ENCODE results near the gene HADHA.
"Not testable (repeated sequence)": the region's sequence is repeated elsewhere in the genome, so short reads cannot be mapped to it uniquely, and the experiment has no call there.

HADHA gene

GRCh38 chr2:26269571-26270158 lies 25.2 kb upstream of the HADHA start:
- TF ChIP-seq, protein P1, sequence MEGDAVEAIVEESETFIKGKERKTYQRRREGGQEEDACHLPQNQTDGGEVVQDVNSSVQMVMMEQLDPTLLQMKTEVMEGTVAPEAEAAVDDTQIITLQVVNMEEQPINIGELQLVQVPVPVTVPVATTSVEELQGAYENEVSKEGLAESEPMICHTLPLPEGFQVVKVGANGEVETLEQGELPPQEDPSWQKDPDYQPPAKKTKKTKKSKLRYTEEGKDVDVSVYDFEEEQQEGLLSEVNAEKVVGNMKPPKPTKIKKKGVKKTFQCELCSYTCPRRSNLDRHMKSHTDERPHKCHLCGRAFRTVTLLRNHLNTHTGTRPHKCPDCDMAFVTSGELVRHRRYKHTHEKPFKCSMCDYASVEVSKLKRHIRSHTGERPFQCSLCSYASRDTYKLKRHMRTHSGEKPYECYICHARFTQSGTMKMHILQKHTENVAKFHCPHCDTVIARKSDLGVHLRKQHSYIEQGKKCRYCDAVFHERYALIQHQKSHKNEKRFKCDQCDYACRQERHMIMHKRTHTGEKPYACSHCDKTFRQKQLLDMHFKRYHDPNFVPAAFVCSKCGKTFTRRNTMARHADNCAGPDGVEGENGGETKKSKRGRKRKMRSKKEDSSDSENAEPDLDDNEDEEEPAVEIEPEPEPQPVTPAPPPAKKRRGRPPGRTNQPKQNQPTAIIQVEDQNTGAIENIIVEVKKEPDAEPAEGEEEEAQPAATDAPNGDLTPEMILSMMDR (IDR thresholded peaks at IDR 0.05; ENCODE audit: low read depth, low read length), result no peak
- H3K4me3 ChIP-seq (ENCODE audit: low read depth, low read length), result no peak overlapping the region
- no peak for DNase-seq (ENCODE audit: low read depth, low spot score)
- in situ Hi-C loops (cut with HindIII; ENCODE audit: low sequenced_read_pairs), result no loop called here

DNA sequence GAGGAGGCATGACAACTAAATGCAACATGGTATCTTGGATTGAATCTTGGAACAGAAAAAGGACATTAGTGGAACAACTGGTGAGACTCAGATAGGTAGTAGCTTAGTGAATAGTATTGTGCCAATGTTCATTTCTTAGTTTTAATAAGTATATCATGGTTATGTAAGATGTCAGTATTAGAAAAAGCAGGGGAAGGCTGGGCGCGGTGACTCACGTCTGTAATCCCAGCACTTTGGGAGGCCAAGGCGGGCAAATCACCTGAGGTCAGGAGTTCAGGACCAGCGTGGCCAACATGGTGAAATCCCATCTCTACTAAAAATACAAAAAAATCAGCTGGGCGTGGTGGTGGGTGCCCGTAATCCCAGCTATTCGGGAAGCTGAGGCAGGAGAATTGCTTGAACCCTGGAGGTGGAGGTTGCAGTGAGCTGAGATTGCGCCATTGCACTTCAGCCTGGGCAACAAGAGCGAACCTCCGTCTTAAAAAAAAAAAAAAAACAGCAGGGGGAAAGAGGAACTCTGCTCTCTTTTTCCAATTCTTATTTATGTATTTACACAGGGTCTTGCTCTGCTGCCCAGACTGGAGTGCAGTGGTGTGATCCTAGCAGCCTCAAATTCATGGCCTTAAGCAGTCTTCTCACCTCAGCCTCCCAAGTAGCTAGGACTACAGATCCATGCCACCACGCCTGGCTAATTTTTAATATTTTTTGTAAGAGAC lies 24.4 kb upstream of the HADHA start:
- DNase-seq (ENCODE audit: low read depth, low spot score); in situ Hi-C loops (cut with HindIII; ENCODE audit: low sequenced_read_pairs); H3K4me3 ChIP-seq (ENCODE audit: low read depth, low read length): not testable (repeated sequence)

DNA sequence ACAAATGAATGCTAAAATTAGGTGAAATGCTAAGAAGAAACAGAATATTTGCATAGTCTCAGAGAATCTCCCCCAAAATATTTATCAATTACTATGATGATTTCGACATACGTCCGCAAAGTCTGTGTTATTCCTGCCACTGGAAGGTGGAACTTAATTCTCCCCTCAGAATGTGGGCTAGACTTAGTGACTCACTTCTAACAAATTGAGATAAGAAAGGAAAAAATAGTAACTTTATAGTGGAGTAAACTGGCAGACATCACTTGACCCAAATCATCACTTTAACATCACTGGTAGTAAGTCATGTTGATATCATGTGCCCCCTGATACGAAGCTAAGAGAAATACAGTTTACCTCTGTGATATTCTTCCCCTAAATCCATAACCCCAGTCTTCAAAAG lies 23.8 kb upstream of the HADHA start:
- in situ Hi-C loops (cut with HindIII; ENCODE audit: low sequenced_read_pairs), result no loop called here
- DNase-seq (ENCODE audit: low read depth, low spot score), result peak; percentile 10
- H3K4me3 ChIP-seq (ENCODE audit: low read depth, low read length), result no peak overlapping the region
- TF ChIP-seq, protein P1 (IDR thresholded peaks at IDR 0.05; ENCODE audit: low read depth, low read length), result no peak

GRCh38 chr2:26258836-26259235 lies 14.4 kb upstream of the HADHA start:
- in situ Hi-C loops (cut with HindIII; ENCODE audit: low sequenced_read_pairs); DNase-seq (ENCODE audit: low read depth, low spot score); H3K4me3 ChIP-seq (ENCODE audit: low read depth, low read length): not testable (repeated sequence)

- TF ChIP-seq, protein P1 (IDR thresholded peaks at IDR 0.05; ENCODE audit: low read depth, low read length), result no peak
- no peak overlapping the region for H3K4me3 ChIP-seq (ENCODE audit: low read depth, low read length)
- DNase-seq (ENCODE audit: low read depth, low spot score), result no peak
- in situ Hi-C loops (cut with HindIII; ENCODE audit: low sequenced_read_pairs), result no loop called here
Observed at GRCh38 chr2:26255759-26256384, 11.4 kb upstream of the HADHA start.

DNA sequence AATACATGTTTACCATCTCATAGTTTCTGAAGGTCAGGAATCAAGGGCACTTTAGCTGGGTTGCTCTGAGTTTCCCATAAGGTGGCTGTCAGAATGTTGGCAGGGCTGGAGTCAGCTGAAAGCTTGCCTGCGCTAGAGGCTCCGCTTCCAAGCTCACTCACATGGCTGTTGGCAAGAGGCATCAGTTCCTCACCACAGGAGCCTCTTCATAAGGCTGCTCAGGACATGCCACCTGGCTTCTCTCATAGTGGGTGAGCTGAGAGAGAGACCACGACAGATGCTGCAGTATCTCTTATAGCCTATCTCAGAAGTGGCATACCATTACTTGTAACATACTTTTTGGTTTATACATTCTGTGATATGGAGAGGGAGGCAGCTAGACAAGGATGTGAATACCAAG lies 7.5 kb upstream of the HADHA start:
- in situ Hi-C loops (cut with HindIII; ENCODE audit: low sequenced_read_pairs), result no loop called here
- no peak for DNase-seq (ENCODE audit: low read depth, low spot score)
- H3K4me3 ChIP-seq (ENCODE audit: low read depth, low read length), result no peak overlapping the region
- TF ChIP-seq, protein P1 (IDR thresholded peaks at IDR 0.05; ENCODE audit: low read depth, low read length), result no peak

DNA sequence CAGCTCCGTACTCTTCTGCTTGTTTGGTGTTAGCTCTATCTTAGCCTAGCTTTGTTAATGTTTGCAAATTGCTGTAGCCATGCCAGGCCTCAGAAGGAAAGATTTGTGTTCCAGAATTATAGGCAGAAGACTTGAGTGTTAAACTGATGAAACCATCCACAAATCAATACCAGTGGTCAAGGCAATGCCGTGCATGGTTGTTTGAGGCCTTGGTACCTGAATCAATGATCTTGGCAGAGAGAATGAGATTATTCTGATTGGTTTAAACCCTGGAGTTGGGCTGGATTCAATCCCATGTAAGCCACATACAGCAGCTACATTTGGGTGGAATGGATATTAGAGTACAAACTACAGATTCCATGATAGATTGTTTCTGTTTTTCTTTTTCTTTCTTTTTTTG lies 5.2 kb upstream of the HADHA start:
- in situ Hi-C loops (cut with HindIII; ENCODE audit: low sequenced_read_pairs), result no loop called here
- DNase-seq (ENCODE audit: low read depth, low spot score), result no peak

More for the DNA sequence above, 5.2 kb upstream of the HADHA start:
- H3K4me3 ChIP-seq (ENCODE audit: low read depth, low read length), result no peak overlapping the region
- TF ChIP-seq, protein P1 (IDR thresholded peaks at IDR 0.05; ENCODE audit: low read depth, low read length), result no peak
